GM12875 (cell line): ENCODE measurements around the gene CREB5.

ENCODE experiments used
- H3K4me3 ChIP-seq: one replicate; pipeline ENCODE4 v1.5.1; 2011; ENCODE audit warnings: low read depth, low read length, control low read depth
- TF ChIP-seq, protein P1 (sequence below): IDR thresholded peaks from 2 replicates; pipeline ENCODE4 v1.5.1; 2011; ENCODE audit warnings: low read depth, mild to moderate bottlenecking, control low read depth, inconsistent platforms, low read length, moderate library complexity, borderline replicate concordance; ENCODE audit not compliant: insufficient read depth

Gene CREB5

DNA sequence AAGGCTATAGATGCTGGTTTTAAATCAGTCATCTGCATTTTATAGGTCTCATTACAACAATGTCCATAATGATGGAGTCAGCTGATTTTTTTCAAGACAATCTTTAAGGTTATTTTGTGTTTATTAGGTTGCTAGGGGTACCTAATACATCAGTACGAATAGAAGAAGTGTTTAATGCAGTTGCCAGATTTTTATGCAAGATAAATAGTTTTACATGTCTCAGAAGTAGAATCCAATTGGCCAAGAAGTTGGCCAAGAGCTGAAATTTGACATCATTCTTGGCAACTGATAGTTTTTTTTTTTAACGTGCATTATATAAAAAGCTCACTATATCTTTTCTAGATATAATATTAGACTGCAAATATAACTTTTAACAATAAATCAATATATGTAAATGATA lies 337.3 kb downstream of the CREB5 start:
- TF ChIP-seq, protein P1, sequence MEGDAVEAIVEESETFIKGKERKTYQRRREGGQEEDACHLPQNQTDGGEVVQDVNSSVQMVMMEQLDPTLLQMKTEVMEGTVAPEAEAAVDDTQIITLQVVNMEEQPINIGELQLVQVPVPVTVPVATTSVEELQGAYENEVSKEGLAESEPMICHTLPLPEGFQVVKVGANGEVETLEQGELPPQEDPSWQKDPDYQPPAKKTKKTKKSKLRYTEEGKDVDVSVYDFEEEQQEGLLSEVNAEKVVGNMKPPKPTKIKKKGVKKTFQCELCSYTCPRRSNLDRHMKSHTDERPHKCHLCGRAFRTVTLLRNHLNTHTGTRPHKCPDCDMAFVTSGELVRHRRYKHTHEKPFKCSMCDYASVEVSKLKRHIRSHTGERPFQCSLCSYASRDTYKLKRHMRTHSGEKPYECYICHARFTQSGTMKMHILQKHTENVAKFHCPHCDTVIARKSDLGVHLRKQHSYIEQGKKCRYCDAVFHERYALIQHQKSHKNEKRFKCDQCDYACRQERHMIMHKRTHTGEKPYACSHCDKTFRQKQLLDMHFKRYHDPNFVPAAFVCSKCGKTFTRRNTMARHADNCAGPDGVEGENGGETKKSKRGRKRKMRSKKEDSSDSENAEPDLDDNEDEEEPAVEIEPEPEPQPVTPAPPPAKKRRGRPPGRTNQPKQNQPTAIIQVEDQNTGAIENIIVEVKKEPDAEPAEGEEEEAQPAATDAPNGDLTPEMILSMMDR, result no peak

DNA sequence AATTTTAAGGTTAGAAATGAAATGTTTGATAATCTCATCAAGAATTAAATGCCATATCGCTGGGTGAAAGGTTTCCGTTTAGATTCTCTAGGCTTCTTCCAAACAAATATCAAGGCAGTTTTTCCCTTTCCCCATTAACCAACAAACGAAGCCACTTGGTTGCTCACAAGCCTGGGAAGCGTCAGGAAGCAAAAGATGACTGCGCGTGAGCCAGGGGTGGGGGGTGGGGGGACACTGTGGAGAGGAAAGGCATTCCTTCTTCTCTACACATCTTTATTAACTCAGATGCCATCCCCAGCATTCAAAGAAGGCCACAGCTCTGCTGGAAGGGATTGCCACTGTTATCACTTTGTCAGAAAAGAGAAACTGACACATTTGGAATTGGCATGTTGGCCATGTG lies 338.7 kb downstream of the CREB5 start:
- H3K4me3 ChIP-seq, result no peak overlapping the region
- TF ChIP-seq, protein P1, result no peak

More for the DNA sequence above, 337.3 kb downstream of the CREB5 start:
- no peak overlapping the region for H3K4me3 ChIP-seq

DNA sequence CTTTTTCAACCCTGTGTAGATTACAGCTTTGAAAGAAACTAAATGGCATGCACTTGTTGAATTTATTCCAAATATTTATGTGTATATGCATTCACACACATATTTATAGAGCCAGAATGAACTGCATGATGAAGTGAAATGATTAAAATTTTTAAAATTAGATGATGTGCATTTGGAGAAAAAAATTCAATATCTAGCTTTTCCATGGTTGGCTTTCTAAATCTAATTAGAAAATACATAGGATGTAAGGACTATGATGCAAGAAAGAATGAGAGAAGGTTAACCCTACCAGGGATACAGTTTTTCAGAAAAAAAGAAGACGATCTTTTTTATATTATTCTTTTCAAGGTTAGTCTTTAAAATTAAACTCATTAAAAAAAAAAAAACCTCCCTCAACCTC lies 341.3 kb downstream of the CREB5 start:
- H3K4me3 ChIP-seq, result no peak overlapping the region
- TF ChIP-seq, protein P1, result no peak

DNA sequence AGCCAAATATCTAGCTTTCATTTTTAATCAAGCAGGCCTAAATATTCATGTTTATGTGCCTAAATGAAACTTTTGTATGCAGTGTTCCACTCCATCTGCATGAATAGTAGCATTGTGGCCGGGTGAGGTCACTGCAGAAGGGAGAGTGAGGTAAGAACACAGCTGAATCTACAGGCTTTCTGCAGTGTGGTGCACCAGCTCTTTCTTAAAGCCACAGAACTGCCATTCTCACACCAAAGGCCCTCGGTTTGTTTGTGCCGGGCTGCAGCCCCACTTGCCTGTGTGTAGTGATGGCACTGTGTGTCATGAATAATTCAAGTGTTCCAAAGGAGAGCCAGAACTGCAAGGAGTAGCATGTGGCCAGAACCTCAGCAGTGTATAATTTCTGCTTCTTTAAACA lies 341.7 kb downstream of the CREB5 start:
- TF ChIP-seq, protein P1, result no peak
- no peak overlapping the region for H3K4me3 ChIP-seq

- TF ChIP-seq, protein P1, result no peak
- no peak overlapping the region for H3K4me3 ChIP-seq
Observed at GRCh38 chr7:28754447-28754846, 342.1 kb downstream of the CREB5 start.

DNA sequence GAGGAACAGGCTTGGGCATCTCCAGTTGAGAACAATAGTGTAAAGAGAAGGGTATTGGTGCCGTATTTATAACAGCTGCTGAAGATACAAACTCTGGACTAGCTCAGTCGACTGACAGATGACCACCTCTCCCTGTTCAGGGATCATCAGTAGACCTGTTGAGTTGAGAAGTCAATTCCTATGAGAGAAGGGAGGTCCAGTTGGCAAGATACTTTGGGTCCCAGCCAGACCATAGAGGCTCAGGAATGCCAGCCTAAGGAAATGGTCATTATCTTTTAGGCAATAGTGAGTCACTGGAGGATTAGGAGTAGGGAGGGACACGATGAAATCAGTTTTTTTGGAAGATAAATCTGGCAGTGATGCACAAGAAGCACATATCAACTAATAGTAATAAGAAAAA lies 342.9 kb downstream of the CREB5 start:
- H3K4me3 ChIP-seq, result no peak overlapping the region
- TF ChIP-seq, protein P1, result no peak

GRCh38 chr7:28758186-28758585 lies 345.9 kb downstream of the CREB5 start:
- TF ChIP-seq, protein P1, result no peak
- no peak overlapping the region for H3K4me3 ChIP-seq
